Omental fat pad (tissue), 4 donors: ENCODE data around the gene IRAK1BP1. TPM values are rescaled to one million over a fixed set of nuclear protein-coding genes. Genes with fewer than 3 reads are reported as not detected.
"Not testable (repeated sequence)": the region's sequence is repeated elsewhere in the genome, so short reads cannot be mapped to it uniquely, and the experiment has no call there.

ENCODE experiments used
- ATAC-seq: fragments of 150-250 bp; one replicate; pipeline ENCODE4 v1.9.1; 2016; ENCODE audit warnings: mild to moderate bottlenecking, moderate library complexity; ENCODE audit not compliant: low FRiP score
- DNase-seq: peaks from one replicate; pipeline ENCODE4 v3.0.0-alpha.2; 2019; ENCODE audit warnings: low spot score
- total RNA-seq, 4 donors: library from RNA; depleted of rRNA; stranded (reverse); fragments of >200 nt; gene quantifications; one replicate each; pipeline ENCODE4 v1.1.0, GENCODE V29; 2016
- TF ChIP-seq, protein P1 (sequence below), 3 donors: fragments of 450-650 bp; IDR thresholded peaks; one replicate each; pipeline ENCODE4 v1.5.1; 2016 to 2017; ENCODE audit warnings: antibody characterized with exemption in 3 of 3, mild to moderate bottlenecking in 3 of 3, moderate library complexity in 2 of 3

Gene IRAK1BP1
- total RNA-seq, 4 donors from 2014 or later, result 2.5 to 4.2 (median 4.0) TPM

DNA sequence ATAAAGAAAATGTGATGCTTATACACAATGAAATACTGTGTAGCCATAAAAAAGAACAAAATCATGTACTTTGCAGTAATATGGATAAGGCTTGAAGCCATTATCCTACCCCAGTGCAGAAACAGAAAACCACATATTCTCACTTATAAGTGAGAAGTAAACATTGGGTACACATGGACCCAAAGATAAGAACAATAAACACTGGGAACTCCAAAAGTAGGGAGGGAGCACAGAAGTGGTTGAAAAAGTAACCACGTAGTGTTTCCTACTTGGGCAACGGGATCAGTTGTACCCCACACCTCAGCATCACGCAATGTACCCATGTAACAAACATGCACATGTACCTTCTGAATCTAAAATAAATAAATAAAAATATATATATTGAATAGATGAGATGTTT, 8.2 kb downstream of the IRAK1BP1 start:
- ATAC-seq, result no peak
- no peak for DNase-seq
- TF ChIP-seq, protein P1, sequence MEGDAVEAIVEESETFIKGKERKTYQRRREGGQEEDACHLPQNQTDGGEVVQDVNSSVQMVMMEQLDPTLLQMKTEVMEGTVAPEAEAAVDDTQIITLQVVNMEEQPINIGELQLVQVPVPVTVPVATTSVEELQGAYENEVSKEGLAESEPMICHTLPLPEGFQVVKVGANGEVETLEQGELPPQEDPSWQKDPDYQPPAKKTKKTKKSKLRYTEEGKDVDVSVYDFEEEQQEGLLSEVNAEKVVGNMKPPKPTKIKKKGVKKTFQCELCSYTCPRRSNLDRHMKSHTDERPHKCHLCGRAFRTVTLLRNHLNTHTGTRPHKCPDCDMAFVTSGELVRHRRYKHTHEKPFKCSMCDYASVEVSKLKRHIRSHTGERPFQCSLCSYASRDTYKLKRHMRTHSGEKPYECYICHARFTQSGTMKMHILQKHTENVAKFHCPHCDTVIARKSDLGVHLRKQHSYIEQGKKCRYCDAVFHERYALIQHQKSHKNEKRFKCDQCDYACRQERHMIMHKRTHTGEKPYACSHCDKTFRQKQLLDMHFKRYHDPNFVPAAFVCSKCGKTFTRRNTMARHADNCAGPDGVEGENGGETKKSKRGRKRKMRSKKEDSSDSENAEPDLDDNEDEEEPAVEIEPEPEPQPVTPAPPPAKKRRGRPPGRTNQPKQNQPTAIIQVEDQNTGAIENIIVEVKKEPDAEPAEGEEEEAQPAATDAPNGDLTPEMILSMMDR (IDR thresholded peaks at IDR 0.05), result no peak

DNA sequence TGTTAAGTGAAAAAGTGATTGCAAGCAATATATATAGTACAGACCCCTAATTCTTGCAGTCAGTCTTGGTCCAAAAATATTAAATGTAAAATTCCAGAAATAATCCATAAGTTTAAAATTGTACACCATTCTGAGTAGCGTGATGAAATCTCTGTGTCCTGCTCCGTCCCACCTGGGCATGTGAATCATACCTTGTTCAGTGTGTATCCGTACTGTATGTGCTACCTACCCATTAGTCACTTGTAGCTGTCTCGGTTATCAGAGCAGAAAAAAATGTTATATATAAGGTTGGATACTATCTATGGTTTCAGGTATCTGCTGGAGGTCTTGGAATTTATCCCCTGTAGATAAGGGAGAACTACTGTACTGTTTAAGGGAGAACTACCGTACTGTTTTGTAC, 16.3 kb downstream of the IRAK1BP1 start:
- DNase-seq (no peak), ATAC-seq (no peak)
- TF ChIP-seq, protein P1 (IDR thresholded peaks at IDR 0.05), result no peak

DNA sequence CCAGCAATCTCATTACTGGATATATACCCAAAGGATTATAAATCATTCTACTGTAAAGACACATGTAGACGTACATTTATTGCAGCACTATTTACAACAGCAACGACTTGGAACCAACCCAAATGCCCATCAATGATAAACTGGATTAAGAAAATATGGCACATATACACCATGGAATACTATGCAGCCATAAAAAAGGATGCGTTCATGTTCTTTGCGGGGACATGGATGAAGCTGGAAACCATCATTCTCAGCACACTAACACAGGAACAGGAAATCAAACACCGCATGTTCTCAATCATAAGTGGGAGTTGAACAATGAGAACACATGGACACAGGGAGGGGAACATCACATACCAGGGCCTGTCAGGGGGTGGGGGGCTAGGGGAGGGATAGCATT, 22.6 kb downstream of the IRAK1BP1 start:
- not testable (repeated sequence) for ATAC-seq

DNA sequence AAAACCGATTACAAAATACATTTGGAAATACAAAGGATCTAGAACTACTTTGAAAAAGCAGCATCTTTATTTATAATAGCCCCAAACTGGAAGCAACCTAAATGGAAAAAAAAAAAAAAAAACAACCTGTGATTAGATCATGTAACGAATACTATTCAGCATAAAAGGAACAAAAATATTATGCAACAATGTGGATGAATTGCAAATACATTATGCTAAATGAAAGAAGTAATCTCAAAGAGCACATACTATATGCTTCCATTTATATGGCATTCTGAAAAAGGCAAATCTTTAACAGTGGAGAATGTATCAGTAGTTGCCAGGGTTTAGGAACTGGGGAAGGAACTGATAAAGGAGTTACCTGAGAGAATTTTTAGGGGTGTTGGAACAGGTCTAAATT, 28.9 kb downstream of the IRAK1BP1 start:
- DNase-seq (no peak), ATAC-seq (no peak)
- TF ChIP-seq, protein P1 (IDR thresholded peaks at IDR 0.05), result no peak

More for the DNA sequence above, 22.6 kb downstream of the IRAK1BP1 start:
- DNase-seq, result not testable (repeated sequence)

DNA sequence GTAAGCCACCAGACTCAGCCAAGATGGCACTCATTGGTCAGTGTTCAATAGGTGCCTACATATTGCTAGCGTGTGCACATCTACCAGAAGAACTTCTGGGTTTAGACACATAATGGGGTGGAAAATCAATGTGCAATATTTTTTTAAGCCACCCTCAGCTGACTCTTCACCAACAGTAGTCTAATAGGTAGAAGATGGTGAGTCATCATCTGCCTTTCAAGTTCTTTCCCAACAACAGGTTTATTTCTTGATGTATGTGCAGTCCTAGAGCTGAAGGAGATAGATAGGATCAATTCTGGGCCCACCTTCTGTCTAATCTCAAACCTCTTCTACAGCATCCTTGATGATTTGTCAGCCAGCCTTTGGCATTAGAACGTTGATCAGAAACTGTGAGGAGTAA, 41.3 kb downstream of the IRAK1BP1 start:
- DNase-seq, result no peak
- TF ChIP-seq, protein P1 (IDR thresholded peaks at IDR 0.05), result no peak
- ATAC-seq, result no peak

DNA sequence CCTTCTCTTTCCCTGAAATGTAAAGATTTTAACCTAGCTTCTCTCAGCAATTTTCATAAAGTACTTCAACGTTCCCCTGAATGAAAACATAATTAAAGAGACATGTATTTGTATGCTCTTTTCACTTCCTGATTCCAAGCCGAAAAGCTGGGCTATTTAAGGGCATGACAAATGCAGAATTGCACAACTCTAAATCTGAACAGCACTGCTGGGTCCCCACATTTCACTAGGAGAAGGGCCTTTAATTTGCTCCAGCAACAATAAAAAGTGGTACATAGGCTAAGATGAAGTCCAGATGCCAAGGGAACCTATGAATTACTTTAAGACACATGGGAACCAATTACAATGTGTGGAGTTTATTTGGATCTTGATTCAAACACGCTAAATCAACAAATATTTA, 42.0 kb downstream of the IRAK1BP1 start:
- TF ChIP-seq, protein P1 (IDR thresholded peaks at IDR 0.05), result no peak
- ATAC-seq (no peak), DNase-seq (no peak)

DNA sequence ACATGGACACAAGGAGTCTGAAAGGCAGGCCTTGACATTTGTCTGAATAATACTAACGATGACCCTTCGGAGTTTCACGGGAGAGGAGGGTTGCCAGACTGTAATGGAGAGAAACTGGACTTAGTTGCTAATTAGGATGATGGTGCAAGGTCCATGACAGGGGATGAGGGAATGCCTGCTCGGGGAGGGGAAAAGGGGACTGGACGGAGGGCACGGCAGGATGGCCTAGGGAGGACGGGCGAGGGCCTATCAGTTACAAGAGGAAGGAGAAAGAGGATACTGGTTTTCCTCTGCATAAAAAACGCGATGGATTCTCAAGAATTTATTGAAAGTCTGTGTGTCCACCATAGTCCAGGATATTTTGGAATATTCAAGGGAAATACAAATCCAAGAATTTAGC, 42.7 kb downstream of the IRAK1BP1 start:
- no peak for DNase-seq
- ATAC-seq, result no peak
- TF ChIP-seq, protein P1 (IDR thresholded peaks at IDR 0.05), result no peak
